MM.1S (cell line): ENCODE measurements around the gene GRIN3A.

Experiments used
- DNase-seq: peaks from one replicate; pipeline ENCODE4 v3.0.0-alpha.2; 2015
- H2AFZ ChIP-seq: fragments of 300-600 bp; sonication (generic); 2 replicates; pipeline ENCODE4 v1.6.0; 2016; ENCODE audit warnings: antibody characterized with exemption, low read length
- H3F3A ChIP-seq: fragments of 300-600 bp; sonication (generic); 2 replicates; pipeline ENCODE4 v1.6.1; 2016; ENCODE audit warnings: mild to moderate bottlenecking, antibody characterized with exemption, low read length, moderate library complexity, mixed read lengths; ENCODE audit not compliant: insufficient read depth
- H3K27ac ChIP-seq: fragments of 300-600 bp; sonication (generic); 2 replicates; pipeline ENCODE4 v1.5.1; 2016; ENCODE audit warnings: mild to moderate bottlenecking, low read length
- H3K27me3 ChIP-seq: fragments of 300-600 bp; sonication (generic); replicated peaks from 2 replicates; pipeline ENCODE4 v1.6.0; 2016; ENCODE audit warnings: low read length; ENCODE audit not compliant: insufficient read depth
- H3K36me3 ChIP-seq: fragments of 300-600 bp; sonication (generic); replicated peaks from 2 replicates; pipeline ENCODE4 v1.6.1; 2016; ENCODE audit warnings: mild to moderate bottlenecking, low read length, mixed read lengths; ENCODE audit not compliant: insufficient read depth
- H3K4me1 ChIP-seq: fragments of 300-600 bp; sonication (generic); 2 replicates; pipeline ENCODE4 v1.6.1; 2016; ENCODE audit warnings: low read length, mixed read lengths
- H3K4me2 ChIP-seq: fragments of 300-600 bp; sonication (generic); 2 replicates; pipeline ENCODE4 v1.6.0; 2016; ENCODE audit warnings: low read depth, low read length
- H3K4me3 ChIP-seq: fragments of 300-600 bp; sonication (generic); 2 replicates; pipeline ENCODE4 v1.5.1; 2016; ENCODE audit warnings: low read length, mixed read lengths
- H3K79me2 ChIP-seq: fragments of 300-600 bp; sonication (generic); 2 replicates; pipeline ENCODE4 v1.6.1; 2016; ENCODE audit warnings: mixed run types, low read length, mixed read lengths
- H3K9ac ChIP-seq: fragments of 300-600 bp; sonication (generic); 2 replicates; pipeline ENCODE4 v1.6.1; 2016; ENCODE audit warnings: low read length, mixed read lengths
- H3K9me2 ChIP-seq: fragments of 300-600 bp; sonication (generic); replicated peaks from 2 replicates; pipeline ENCODE4 v1.6.1; 2016; ENCODE audit warnings: mild to moderate bottlenecking, low read length, mixed read lengths; ENCODE audit not compliant: insufficient read depth
- H3K9me3 ChIP-seq: fragments of 300-600 bp; sonication (generic); replicated peaks from 2 replicates; pipeline ENCODE4 v1.6.1; 2016; ENCODE audit warnings: mild to moderate bottlenecking, low read length, mixed read lengths; ENCODE audit not compliant: insufficient read depth
- H4K20me1 ChIP-seq: fragments of 300-600 bp; sonication (generic); 2 replicates; pipeline ENCODE4 v1.6.1; 2016; ENCODE audit warnings: mild to moderate bottlenecking, low read length, moderate library complexity, mixed read lengths; ENCODE audit not compliant: insufficient read depth
- EZH2 ChIP-seq: fragments of 300-600 bp; sonication (generic); optimal IDR thresholded peaks from 2 replicates; pipeline ENCODE3; 2017; ENCODE audit warnings: low read depth, mild to moderate bottlenecking, antibody characterized with exemption, low read length, mixed read lengths
- EZH2phosphoT487 ChIP-seq: fragments of 300-600 bp; sonication (generic); IDR thresholded peaks from 2 replicates; pipeline ENCODE4 v1.6.1; 2018; ENCODE audit warnings: antibody characterized with exemption, low read length
- TF ChIP-seq, protein P1 (sequence below): fragments of 300-600 bp; sonication (generic); IDR thresholded peaks from 2 replicates; pipeline ENCODE4 v1.5.1; 2016; ENCODE audit warnings: antibody characterized with exemption, low read length, mixed read lengths

Gene GRIN3A

DNA sequence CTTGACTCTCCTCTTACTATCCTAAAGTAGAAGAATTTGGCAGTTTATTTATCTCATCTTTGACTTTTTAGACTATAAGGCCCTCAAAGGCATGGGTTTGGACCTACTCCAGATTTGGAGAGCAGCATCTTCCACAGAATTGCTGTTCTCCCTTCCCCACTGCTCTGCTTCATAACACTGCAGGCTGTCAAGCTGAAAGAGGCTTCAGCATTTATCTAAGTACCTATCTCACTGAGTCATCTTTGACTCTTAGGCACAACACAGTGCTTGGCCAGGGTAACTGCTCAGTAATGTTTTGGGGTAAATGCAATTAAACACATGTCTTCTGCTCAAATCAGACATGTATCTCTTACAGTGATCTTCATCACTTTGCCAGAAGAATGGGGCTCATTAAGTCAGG lies 60.6 kb downstream of the GRIN3A start:
- Histone ChIP-seq H3F3A (no peaks in the 10 kb centered on the region), H2AFZ (no peak overlapping the region), H3K9me2 (no peaks in the 10 kb centered on the region), H3K4me1 (no peaks in the 10 kb centered on the region), H3K4me2 (no peak overlapping the region), H3K36me3 (no peaks in the 10 kb centered on the region), H3K9ac (no peak overlapping the region), H3K9me3 (no peaks in the 10 kb centered on the region), H3K27ac (no peak overlapping the region), H3K27me3 (no peaks in the 10 kb centered on the region), H3K79me2 (no peaks in the 10 kb centered on the region), H4K20me1 (no peaks in the 10 kb centered on the region), H3K4me3 (no peak overlapping the region)
- TF ChIP-seq EZH2phosphoT487 (no peak), EZH2 (no peak)
- TF ChIP-seq, protein P1, sequence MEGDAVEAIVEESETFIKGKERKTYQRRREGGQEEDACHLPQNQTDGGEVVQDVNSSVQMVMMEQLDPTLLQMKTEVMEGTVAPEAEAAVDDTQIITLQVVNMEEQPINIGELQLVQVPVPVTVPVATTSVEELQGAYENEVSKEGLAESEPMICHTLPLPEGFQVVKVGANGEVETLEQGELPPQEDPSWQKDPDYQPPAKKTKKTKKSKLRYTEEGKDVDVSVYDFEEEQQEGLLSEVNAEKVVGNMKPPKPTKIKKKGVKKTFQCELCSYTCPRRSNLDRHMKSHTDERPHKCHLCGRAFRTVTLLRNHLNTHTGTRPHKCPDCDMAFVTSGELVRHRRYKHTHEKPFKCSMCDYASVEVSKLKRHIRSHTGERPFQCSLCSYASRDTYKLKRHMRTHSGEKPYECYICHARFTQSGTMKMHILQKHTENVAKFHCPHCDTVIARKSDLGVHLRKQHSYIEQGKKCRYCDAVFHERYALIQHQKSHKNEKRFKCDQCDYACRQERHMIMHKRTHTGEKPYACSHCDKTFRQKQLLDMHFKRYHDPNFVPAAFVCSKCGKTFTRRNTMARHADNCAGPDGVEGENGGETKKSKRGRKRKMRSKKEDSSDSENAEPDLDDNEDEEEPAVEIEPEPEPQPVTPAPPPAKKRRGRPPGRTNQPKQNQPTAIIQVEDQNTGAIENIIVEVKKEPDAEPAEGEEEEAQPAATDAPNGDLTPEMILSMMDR = no peak
- no peak for DNase-seq

DNA sequence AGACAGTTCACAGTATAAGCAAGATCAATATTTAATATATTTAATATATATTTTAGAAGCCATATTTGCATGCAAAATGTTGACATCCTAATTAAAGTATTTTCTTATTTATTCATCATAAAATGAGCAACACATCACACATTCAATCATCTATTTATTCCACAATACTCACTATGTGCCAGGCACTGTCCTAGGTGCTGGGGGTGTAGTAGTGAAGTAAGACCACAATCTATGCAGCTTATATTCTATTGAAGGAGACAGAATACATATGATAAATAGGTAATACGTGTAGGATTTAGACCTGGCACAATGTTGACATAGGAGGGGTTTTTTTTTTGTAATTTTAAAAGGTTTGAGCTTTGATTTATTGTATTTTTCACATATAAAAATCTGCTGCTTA lies 63.1 kb downstream of the GRIN3A start:
- TF ChIP-seq EZH2phosphoT487 (no peak), EZH2 (no peak)
- TF ChIP-seq, protein P1 = no peak
- Histone ChIP-seq H3K4me2 (no peak overlapping the region), H3K4me1 (no peaks in the 10 kb centered on the region), H3K36me3 (no peaks in the 10 kb centered on the region), H2AFZ (no peak overlapping the region), H3K4me3 (no peak overlapping the region), H3K9me3 (no peaks in the 10 kb centered on the region), H3K9me2 (no peaks in the 10 kb centered on the region), H3F3A (no peaks in the 10 kb centered on the region), H3K79me2 (no peaks in the 10 kb centered on the region), H3K27ac (no peak overlapping the region), H3K27me3 (no peaks in the 10 kb centered on the region), H4K20me1 (no peaks in the 10 kb centered on the region), H3K9ac (no peak overlapping the region)
- no peak for DNase-seq

DNA sequence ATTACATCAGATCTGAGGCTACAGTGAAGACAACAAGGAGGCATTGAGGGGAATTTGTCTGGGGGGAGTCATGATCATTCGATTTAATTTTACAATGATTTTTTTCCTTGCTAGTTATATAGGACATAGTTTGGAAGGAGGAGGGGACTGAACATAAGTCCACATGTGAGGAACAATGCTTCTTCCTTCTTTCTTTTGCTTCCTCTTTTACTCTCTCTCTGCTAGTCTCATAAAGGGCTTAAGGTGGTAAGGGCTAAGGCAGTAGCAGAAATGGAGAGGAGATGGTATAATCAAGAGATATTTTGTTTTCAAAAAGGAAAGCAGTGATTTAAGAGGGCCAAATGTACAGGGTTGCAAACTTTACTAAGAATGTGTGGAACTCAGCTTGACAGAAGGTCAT lies 64.3 kb downstream of the GRIN3A start:
- Histone ChIP-seq H3K9me2 (no peaks in the 10 kb centered on the region), H3K27me3 (no peaks in the 10 kb centered on the region), H3K9ac (no peak overlapping the region), H3K9me3 (no peaks in the 10 kb centered on the region), H3F3A (no peaks in the 10 kb centered on the region), H3K36me3 (no peaks in the 10 kb centered on the region), H3K79me2 (no peaks in the 10 kb centered on the region), H2AFZ (no peak overlapping the region), H4K20me1 (no peaks in the 10 kb centered on the region), H3K4me3 (no peak overlapping the region), H3K4me2 (no peak overlapping the region), H3K27ac (no peak overlapping the region), H3K4me1 (no peaks in the 10 kb centered on the region)
- DNase-seq = no peak
- TF ChIP-seq EZH2phosphoT487 (no peak), EZH2 (no peak)
- TF ChIP-seq, protein P1 = no peak
